Measurements from ENCODE around the gene TNFRSF4. TPM values are rescaled to one million over a fixed set of nuclear protein-coding genes. Genes with fewer than 3 reads are reported as not detected.
"Not testable (repeated sequence)": the region's sequence is repeated elsewhere in the genome, so short reads cannot be mapped to it uniquely, and the experiment has no call there.

TNFRSF4 gene
- total RNA-seq, 1 donor from 2014 or later = not detected

- H2AFZ ChIP-seq (replicated peaks) = no peak overlapping the region
- no peak overlapping the region for H3K27ac ChIP-seq
- H3K9me3 ChIP-seq (ENCODE audit: low read depth) = no peaks in the 10 kb centered on the region
- Mint-ChIP-seq H3K27me3 (ENCODE audit: insufficient read depth, low read depth) (peaks cover 15% of the 10 kb centered on the region), H3K9me3 (no peaks in the 10 kb centered on the region), H3K4me1 (peaks cover 21% of the 10 kb centered on the region), H3K4me3 (no peak overlapping the region), H3K36me3 (no peaks in the 10 kb centered on the region), H3K27ac (no peak overlapping the region)
- no peak for TF ChIP-seq EZH2phosphoT487 (IDR thresholded peaks at IDR 0.05)
- TF ChIP-seq EZH2 (IDR thresholded peaks at IDR 0.05) = no peak
- no peak for TF ChIP-seq CTCF (IDR thresholded peaks at IDR 0.05)
- no peaks in the 10 kb centered on the region for H3K36me3 ChIP-seq
- no peaks in the 10 kb centered on the region for H3K79me2 ChIP-seq (ENCODE audit: low read depth)
- H3K4me3 ChIP-seq = no peak overlapping the region
- peak; percentile 1 for DNase-seq (ENCODE audit: low spot score)
- H4K20me1 ChIP-seq (ENCODE audit: low read depth) = no peaks in the 10 kb centered on the region
- peaks cover 3% of the 10 kb centered on the region for H3K4me1 ChIP-seq
- H3K27me3 ChIP-seq = peaks cover 33% of the 10 kb centered on the region
- no peak overlapping the region for H3K9ac ChIP-seq
- no peak overlapping the region for H3K4me2 ChIP-seq
- H3F3A ChIP-seq (ENCODE audit: low read depth) = peaks cover 4% of the 10 kb centered on the region
These were observed 35.1 kb downstream of the TNFRSF4 start for GRCh38 chr1:1178794-1179331.

GRCh38 chr1:1177452-1178206 is 36.3 kb downstream of the TNFRSF4 start:
- H3K4me1 ChIP-seq = peaks cover 13% of the 10 kb centered on the region
- H3K79me2 ChIP-seq (ENCODE audit: low read depth) = no peaks in the 10 kb centered on the region
- Mint-ChIP-seq H3K4me1 (peaks cover 27% of the 10 kb centered on the region), H3K4me3 (no peak overlapping the region), H3K27ac (no peak overlapping the region), H3K36me3 (no peaks in the 10 kb centered on the region), H3K9me3 (no peaks in the 10 kb centered on the region), H3K27me3 (ENCODE audit: insufficient read depth, low read depth) (peaks cover 13% of the 10 kb centered on the region)
- peak; percentile 1 for DNase-seq (ENCODE audit: low spot score)
- no peak overlapping the region for H3K9ac ChIP-seq
- no peak overlapping the region for H2AFZ ChIP-seq (replicated peaks)
- peaks cover 4% of the 10 kb centered on the region for H3F3A ChIP-seq (ENCODE audit: low read depth)
- no peaks in the 10 kb centered on the region for H3K36me3 ChIP-seq
- TF ChIP-seq EZH2 (IDR thresholded peaks at IDR 0.05) = no peak
- no peak for TF ChIP-seq EZH2phosphoT487 (IDR thresholded peaks at IDR 0.05)
- TF ChIP-seq CTCF (IDR thresholded peaks at IDR 0.05) = no peak
- no peak overlapping the region for H3K27ac ChIP-seq
- H3K27me3 ChIP-seq = peaks cover 33% of the 10 kb centered on the region
- H3K9me3 ChIP-seq (ENCODE audit: low read depth) = no peaks in the 10 kb centered on the region
- no peaks in the 10 kb centered on the region for H4K20me1 ChIP-seq (ENCODE audit: low read depth)
- no peak overlapping the region for H3K4me2 ChIP-seq
- no peak overlapping the region for H3K4me3 ChIP-seq

- H3K4me1 Mint-ChIP-seq = peaks cover 24% of the 10 kb centered on the region
- H3F3A ChIP-seq (ENCODE audit: low read depth) = peaks cover 4% of the 10 kb centered on the region
- no peak overlapping the region for H2AFZ ChIP-seq (replicated peaks)
- peaks cover 33% of the 10 kb centered on the region for H3K27me3 ChIP-seq
- H3K4me3 Mint-ChIP-seq = peak overlapping the region; percentile 22
- TF ChIP-seq EZH2 (IDR thresholded peaks at IDR 0.05) = no peak
- TF ChIP-seq CTCF (IDR thresholded peaks at IDR 0.05) = no peak
- TF ChIP-seq EZH2phosphoT487 (IDR thresholded peaks at IDR 0.05) = no peak
- H3K27ac Mint-ChIP-seq = no peak overlapping the region
- H3K27me3 Mint-ChIP-seq (ENCODE audit: insufficient read depth, low read depth) = peaks cover 14% of the 10 kb centered on the region
- H3K4me1 ChIP-seq = peaks cover 13% of the 10 kb centered on the region
- H3K9me3 Mint-ChIP-seq = no peaks in the 10 kb centered on the region
- no peaks in the 10 kb centered on the region for H3K9me3 ChIP-seq (ENCODE audit: low read depth)
- H4K20me1 ChIP-seq (ENCODE audit: low read depth) = no peaks in the 10 kb centered on the region
- no peaks in the 10 kb centered on the region for H3K36me3 ChIP-seq
- no peak overlapping the region for H3K4me2 ChIP-seq
- H3K9ac ChIP-seq = no peak overlapping the region
- H3K27ac ChIP-seq = no peak overlapping the region
- H3K79me2 ChIP-seq (ENCODE audit: low read depth) = no peaks in the 10 kb centered on the region
- no peaks in the 10 kb centered on the region for H3K36me3 Mint-ChIP-seq
- no peak overlapping the region for H3K4me3 ChIP-seq
- no peak for DNase-seq (ENCODE audit: low spot score)
These were observed 37.0 kb downstream of the TNFRSF4 start for GRCh38 chr1:1176931-1177330.

GRCh38 chr1:1176063-1176761 is 37.7 kb downstream of the TNFRSF4 start:
- not testable (repeated sequence) for H3K4me3 Mint-ChIP-seq; H3K36me3 ChIP-seq; H3K36me3 Mint-ChIP-seq; H3F3A ChIP-seq (ENCODE audit: low read depth); H3K4me3 ChIP-seq; H2AFZ ChIP-seq (replicated peaks); H3K9ac ChIP-seq; H3K9me3 ChIP-seq (ENCODE audit: low read depth); H3K27ac Mint-ChIP-seq; H3K27ac ChIP-seq; H3K79me2 ChIP-seq (ENCODE audit: low read depth); H4K20me1 ChIP-seq (ENCODE audit: low read depth); H3K9me3 Mint-ChIP-seq
- Histone ChIP-seq H3K4me2 (peak overlapping the region; percentile 4), H3K4me1 (peaks cover 13% of the 10 kb centered on the region), H3K27me3 (peaks cover 33% of the 10 kb centered on the region)
- peaks cover 14% of the 10 kb centered on the region for H3K27me3 Mint-ChIP-seq (ENCODE audit: insufficient read depth, low read depth)
- peak; percentile 9 for DNase-seq (ENCODE audit: low spot score)
- H3K4me1 Mint-ChIP-seq = peaks cover 22% of the 10 kb centered on the region
